ENCODE results near the gene ADAMTS13. TPM values are rescaled to one million over a fixed set of nuclear protein-coding genes. Genes with fewer than 3 reads are reported as not detected.
A peak's percentile ranks its signal among the peaks of the same experiment; 100 is the strongest.
"Not testable (repeated sequence)": the region's sequence is repeated elsewhere in the genome, so short reads cannot be mapped to it uniquely, and the experiment has no call there.

ADAMTS13 gene
- total RNA-seq, 2 donors from 2014 or later, result 2.0 to 2.4 TPM

DNA sequence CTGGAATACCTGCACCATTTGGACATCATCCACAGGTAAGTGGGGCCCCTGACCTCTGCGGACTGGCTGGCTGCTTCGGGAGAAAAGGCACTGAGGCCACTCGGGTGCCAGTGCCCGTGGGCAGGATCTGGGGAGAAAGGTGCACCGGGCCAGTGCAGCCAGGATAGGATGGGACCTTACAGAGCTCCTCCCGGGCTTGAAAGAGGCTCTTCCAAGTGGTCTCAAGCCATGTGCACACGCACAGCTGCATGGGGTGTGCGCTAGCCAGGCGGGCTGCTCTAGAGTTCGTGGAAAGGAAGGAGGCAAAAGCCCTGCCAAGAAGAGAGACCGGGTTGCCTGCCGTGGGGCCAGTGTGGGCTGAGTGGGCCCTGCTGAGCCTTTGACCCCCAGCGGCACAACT is 32.6 kb upstream of the ADAMTS13 start:
- no peak overlapping the region for H3K27ac ChIP-seq

DNA sequence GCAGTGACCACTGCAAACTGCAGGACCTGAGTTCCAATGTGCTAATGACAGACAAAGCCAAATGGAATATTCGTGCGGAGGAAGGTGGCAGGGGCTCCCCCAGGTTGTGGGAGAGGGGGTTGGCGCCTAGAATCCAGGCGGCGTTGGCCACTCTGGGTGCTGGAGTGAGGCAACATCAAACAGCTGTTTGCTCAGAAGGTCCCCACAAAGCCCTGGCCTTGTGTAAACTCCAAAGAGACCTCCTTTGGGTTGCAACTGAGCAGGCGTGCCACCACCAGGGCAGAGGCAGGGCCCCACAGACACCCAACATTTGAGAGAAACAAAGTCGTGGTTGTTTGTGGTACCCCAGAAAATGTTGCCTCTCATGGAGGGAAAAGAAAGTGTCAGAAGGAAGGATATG is 31.5 kb upstream of the ADAMTS13 start:
- no peak overlapping the region for H3K4me3 ChIP-seq
- no peaks in the 10 kb centered on the region for H3K9me3 ChIP-seq
- H3K4me1 ChIP-seq, result no peaks in the 10 kb centered on the region
- H3K27ac ChIP-seq, result no peak overlapping the region
- TF ChIP-seq, protein P1, sequence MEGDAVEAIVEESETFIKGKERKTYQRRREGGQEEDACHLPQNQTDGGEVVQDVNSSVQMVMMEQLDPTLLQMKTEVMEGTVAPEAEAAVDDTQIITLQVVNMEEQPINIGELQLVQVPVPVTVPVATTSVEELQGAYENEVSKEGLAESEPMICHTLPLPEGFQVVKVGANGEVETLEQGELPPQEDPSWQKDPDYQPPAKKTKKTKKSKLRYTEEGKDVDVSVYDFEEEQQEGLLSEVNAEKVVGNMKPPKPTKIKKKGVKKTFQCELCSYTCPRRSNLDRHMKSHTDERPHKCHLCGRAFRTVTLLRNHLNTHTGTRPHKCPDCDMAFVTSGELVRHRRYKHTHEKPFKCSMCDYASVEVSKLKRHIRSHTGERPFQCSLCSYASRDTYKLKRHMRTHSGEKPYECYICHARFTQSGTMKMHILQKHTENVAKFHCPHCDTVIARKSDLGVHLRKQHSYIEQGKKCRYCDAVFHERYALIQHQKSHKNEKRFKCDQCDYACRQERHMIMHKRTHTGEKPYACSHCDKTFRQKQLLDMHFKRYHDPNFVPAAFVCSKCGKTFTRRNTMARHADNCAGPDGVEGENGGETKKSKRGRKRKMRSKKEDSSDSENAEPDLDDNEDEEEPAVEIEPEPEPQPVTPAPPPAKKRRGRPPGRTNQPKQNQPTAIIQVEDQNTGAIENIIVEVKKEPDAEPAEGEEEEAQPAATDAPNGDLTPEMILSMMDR (IDR thresholded peaks at IDR 0.05), result no peak
- H3K27me3 ChIP-seq, result no peaks in the 10 kb centered on the region
- no peaks in the 10 kb centered on the region for H3K36me3 ChIP-seq
- DNase-seq (ENCODE audit: low spot score), result no peak

More for the DNA sequence above, 32.6 kb upstream of the ADAMTS13 start:
- Histone ChIP-seq H3K4me3 (no peak overlapping the region), H3K27me3 (no peaks in the 10 kb centered on the region), H3K9me3 (no peaks in the 10 kb centered on the region), H3K36me3 (no peaks in the 10 kb centered on the region), H3K4me1 (no peaks in the 10 kb centered on the region)
- TF ChIP-seq, protein P1 (IDR thresholded peaks at IDR 0.05), result no peak
- no peak for DNase-seq (ENCODE audit: low spot score)

DNA sequence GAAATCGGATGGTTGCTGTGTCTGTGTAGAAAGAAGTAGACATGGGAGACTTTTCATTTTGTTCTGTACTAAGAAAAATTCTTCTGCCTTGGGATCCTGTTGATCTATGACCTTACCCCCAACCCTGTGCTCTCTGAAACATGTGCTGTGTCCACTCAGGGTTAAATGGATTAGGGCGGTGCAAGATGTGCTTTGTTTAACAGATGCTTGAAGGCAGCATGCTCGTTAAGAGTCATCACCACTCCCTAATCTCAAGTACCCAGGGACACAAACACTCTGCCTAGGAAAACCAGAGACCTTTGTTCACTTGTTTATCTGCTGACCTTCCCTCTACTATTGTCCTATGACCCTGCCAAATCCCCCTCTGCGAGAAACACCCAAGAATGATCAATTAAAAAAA is 30.7 kb upstream of the ADAMTS13 start:
- H3K4me1 ChIP-seq; H3K9me3 ChIP-seq; H3K27ac ChIP-seq; H3K27me3 ChIP-seq; DNase-seq (ENCODE audit: low spot score); H3K36me3 ChIP-seq; H3K4me3 ChIP-seq: not testable (repeated sequence)

DNA sequence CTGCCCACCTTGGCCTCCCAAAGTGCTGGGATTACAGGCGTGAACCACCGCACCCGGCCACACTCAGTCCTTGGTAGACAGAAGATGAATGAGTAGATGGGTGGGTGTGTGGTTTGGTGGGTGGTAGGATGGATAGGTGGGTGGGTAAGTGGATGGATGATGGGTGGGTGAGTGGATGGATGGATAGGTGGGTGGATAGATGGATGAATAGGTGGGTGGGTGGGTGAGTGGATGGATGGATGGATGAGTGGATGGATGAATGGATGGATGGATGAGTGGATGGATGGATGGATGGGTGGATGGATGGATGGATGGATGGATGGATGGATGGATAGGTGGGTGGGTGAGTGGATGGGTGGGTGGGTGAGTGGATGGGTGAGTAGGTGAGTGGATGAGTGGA is 29.9 kb upstream of the ADAMTS13 start:
- not testable (repeated sequence) for H3K27me3 ChIP-seq; DNase-seq (ENCODE audit: low spot score); H3K4me1 ChIP-seq; H3K9me3 ChIP-seq; H3K4me3 ChIP-seq; H3K27ac ChIP-seq; H3K36me3 ChIP-seq

DNA sequence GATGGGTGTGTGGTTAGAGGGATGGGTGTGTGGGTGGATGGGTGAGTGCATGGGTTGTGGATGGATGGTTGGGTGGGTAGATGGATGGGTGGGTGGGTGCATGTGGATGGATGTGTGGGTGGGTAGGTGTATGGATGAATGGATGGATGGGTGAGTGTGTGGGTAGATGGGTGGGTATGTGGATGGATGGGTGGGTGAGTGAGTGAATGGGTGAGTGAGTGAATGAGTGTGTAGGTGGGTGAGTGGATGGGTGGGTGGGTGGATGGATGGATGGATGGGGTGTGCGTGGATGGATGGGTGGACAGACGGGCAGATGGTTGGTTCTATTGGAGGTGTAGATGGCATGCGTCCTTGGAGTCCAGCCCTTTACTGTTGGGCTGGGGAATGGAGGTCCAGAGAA is 28.8 kb upstream of the ADAMTS13 start:
- Histone ChIP-seq H3K36me3 (no peaks in the 10 kb centered on the region), H3K4me1 (no peaks in the 10 kb centered on the region), H3K9me3 (no peaks in the 10 kb centered on the region), H3K27me3 (no peaks in the 10 kb centered on the region), H3K4me3 (no peak overlapping the region), H3K27ac (no peak overlapping the region)
- TF ChIP-seq, protein P1 (IDR thresholded peaks at IDR 0.05), result no peak
- no peak for DNase-seq (ENCODE audit: low spot score)

DNA sequence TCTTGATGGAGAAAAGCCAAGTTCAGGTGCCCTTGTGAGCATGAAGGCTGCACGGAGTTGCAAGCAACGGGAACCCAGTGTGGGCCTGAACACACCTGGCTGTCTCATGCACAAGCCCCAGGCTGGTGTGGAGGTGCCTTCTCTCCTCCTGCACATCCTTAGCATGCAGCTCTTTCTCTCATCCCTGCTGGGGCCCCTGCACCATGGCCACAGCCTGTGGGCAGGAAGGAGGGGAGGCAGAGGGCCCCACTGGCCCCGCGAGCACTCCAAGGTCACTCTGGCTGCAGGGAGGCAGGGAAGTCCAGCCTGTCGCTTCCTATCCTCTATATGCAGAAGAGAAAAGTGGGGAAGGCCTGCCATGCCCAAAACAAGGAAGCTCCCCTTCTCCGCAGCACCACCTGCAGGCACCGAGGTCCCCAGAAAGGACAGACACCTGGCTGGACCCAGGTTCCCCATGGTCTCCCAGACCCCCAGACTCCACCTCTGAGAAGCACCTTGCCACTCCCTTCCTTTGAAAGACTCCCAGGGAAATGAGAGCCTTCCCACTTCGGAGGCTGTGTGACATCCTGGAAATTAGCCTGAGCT is 27.4 kb upstream of the ADAMTS13 start:
- TF ChIP-seq, protein P1 (IDR thresholded peaks at IDR 0.05), result no peak
- Histone ChIP-seq H3K4me3 (no peak overlapping the region), H3K27ac (no peak overlapping the region), H3K27me3 (no peaks in the 10 kb centered on the region), H3K36me3 (no peaks in the 10 kb centered on the region), H3K4me1 (no peaks in the 10 kb centered on the region), H3K9me3 (no peaks in the 10 kb centered on the region)
- DNase-seq (ENCODE audit: low spot score), result no peak

DNA sequence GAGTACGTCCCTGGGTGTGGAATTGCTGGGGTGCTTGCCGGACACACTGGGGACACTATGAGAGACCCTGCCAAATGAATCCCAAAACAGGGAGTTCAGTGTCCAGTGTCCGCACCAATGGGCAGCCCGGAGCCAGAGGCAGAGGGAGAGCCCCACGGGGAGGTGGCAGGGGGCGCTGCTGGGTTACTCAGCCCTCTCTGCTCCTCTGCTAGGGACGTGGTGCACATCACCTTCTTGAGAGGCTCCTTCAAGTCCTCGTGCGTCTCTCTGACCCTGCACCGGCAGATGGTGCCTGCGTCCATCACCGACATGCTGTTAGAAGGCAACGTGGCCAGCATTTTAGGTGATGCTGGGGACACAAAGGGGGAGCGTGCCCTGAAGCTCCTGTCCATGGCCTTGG is 25.2 kb upstream of the ADAMTS13 start:
- Histone ChIP-seq H3K4me1 (no peaks in the 10 kb centered on the region), H3K27ac (no peak overlapping the region)
- DNase-seq (ENCODE audit: low spot score), result no peak

More for the DNA sequence above, 25.2 kb upstream of the ADAMTS13 start:
- TF ChIP-seq, protein P1 (IDR thresholded peaks at IDR 0.05), result peak in 1 of 2 donors; percentile 18
- no peaks in the 10 kb centered on the region for H3K36me3 ChIP-seq
- no peaks in the 10 kb centered on the region for H3K27me3 ChIP-seq
- no peaks in the 10 kb centered on the region for H3K9me3 ChIP-seq
- no peak overlapping the region for H3K4me3 ChIP-seq

Measured in right atrium auricular region (tissue), 2 donors.